Measurements from ENCODE around the gene SH3RF3. TPM values are rescaled to one million over a fixed set of nuclear protein-coding genes. Genes with fewer than 3 reads are reported as not detected.

The SH3RF3 gene
- polyA plus RNA-seq, 4 donors = 4.8 to 5.7 (median 5.1) TPM

DNA sequence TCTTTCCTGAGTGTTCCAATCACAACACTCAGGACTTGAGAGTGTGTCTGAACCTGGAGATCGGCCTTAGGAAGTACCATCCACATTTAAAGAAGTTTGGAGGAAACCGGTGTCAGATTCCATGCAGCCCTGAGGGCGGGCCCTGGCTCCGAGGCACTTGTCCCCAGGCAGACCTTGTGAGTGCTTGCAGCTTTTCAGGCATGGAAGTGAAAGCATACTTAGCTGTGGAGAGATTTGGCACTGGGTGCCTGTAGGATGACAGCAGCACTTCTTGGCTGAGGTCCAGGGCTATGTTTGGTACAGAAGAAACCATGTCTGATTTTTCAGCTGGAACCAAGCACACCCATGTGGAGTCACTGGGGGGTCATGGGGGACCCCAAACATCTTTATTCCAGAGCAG, 253.9 kb downstream of the SH3RF3 start:
- peak in 2 of 4 donors; percentile 17 to 27 for DNase-seq (ENCODE audit: low read depth in 4 of 4, low spot score in 3 of 4)

DNA sequence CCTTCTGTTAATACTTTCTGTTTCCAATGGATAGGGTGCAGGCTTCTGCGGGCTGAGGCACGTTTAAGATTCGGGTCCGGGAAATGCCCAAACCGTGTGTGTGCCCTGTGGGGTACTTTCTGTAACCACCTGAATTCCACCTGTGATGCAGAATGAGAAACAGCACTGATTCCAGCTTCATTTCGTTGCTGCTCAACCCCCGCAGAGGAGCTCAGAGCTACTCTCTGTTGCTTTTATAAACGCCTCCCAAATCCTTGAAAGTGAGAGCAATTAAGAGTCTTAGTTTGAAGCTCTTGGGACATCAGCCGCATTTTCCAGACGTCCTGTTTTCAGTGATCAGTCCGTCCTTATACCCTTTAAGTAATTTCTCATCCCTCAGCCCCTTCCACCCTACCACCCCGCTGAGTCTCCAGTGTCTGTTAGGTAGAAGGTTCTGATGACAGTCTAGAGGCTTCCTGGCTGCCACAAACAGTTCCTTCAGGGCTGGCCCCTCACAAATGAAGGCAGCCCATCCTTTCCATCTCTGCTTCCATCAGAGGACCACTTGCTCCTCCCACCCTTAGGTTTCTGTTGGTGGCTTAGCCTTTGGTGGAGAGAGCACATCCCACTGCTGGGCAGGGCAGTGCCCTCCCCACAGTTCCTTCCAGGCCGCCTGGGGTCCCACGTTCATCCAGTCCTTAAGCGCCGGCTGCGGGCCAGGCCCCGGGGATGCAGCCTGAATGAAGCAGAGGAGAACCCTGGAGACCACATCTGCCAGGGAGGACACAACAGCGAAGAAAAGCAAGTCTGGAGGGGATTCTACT, 254.7 kb downstream of the SH3RF3 start:
- DNase-seq (ENCODE audit: low read depth in 4 of 4, low spot score in 3 of 4) = no peak

DNA sequence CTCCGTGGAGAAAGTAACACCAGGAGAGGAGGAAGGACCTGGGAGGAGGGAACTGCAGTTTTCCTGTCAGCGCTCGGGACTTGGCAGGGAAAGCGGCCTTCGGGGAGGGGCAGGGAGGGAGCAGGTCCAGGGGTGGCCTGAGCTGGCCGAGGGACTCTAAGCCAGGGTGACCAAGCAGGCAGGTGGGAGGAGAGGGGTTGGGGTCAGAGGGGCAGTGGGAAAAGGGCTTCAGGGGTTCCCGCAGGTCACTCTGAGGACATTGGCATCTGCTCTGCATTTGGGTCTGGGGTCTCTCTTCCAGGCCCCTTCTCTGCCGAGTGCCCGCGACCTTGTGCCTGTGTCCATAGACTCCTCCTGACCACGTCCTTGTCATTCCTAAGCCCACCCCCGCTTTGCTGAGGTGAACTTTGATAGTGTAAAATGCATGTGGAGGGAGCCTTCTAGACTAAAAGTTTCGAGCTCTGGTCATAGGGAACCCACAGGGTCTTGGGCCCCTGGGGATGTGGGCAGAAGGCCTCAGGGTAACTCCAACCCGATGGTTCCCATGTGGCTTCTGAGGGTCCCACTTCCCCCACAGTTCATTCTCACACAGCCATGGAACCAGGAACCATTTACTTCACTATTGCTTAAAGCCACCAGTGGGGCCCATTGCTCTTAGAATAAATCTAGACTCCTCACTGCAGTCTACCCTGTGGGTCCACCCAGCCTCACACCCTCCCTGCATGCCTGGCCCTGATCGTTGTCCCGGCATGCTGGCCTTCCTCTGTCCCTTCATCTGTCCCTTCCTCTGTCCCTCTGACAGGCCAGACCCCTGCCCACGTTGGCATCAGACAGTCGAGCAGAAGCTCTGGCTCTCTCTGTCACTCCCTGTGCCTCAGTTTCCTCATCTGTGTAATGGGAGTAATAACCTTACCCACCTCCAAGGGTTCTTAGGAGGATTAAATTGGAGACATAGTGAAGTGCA, 255.6 kb downstream of the SH3RF3 start:
- DNase-seq (ENCODE audit: low read depth in 4 of 4, low spot score in 3 of 4) = no peak

DNA sequence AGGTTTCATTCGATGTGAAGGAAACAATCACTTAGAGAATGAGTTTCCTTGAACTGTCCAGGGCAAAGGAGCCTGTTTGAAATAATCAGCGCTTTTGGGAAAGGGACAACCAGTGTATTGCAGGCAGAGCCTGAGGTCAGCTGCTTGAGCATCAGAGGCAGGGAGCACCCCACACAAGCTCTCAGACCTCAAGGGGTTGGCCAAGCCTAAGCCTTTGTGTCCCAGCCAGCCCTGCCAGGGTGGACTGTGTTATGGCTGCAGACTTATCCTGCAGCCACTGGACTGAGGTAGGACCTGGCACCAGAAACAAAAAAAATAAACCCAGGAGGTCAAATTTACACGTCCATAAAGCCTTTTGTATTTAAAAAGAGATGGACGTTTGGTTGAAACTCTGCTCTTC, 256.5 kb downstream of the SH3RF3 start:
- no peak for DNase-seq (ENCODE audit: low read depth in 4 of 4, low spot score in 3 of 4)

DNA sequence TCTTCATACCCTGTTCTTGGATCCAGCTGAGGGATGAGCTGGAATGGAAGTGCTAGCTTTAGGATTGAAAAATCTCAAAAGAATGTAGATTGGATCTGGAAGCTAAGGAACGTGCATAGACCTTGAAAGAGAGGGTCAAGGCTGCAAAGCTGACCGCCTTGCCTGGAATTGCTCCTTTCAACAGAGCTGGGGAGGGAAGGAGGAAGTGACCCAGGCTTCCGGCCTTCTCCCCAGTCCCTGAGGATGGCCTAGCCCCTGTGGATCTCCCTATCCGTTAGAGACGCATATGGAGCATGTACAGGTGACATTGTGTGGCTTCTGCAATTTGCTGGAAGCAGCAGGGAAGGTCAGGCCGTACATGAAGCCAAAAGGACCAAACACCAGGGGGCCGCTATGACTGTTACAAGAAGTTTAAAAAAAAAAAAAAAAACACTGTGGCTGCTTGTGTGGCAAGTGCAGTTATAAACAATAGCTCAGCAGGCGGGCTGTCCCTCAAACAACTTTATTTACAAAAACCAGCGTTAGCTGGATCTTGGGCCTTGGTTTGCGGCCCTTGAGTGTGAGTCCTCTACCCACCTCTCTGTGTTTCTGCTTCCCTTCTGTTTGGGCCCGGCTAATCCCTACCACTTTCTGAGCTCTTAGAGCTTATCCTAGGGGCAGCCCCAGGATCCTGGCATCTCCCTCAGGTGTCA, 257.1 kb downstream of the SH3RF3 start:
- no peak for DNase-seq (ENCODE audit: low read depth in 4 of 4, low spot score in 3 of 4)

DNA sequence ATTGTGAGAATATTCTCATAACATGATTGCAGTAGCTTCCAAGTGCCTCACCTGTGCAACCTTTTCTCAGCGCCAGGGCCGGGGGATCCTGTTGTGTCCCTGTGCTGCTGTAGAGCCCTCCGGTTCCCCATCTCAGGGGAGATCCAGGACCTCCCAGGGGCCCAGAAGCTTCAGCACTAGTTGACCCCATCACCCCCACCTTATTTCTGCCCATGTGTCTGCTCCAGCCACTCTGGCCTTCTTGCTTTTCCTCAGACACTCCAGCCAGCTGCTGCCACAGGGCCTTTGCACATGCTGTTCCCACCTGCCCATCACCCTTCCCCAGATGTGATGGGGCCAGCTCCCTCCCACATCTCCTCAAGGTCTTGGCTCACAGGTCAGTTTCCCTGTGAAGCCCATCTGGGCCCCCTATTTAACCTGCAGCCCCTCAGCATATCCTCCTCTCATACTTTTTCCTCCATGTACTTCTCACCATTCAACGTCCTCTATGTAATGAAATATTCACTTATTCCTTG, 258.3 kb downstream of the SH3RF3 start:
- no peak for DNase-seq (ENCODE audit: low read depth in 4 of 4, low spot score in 3 of 4)

DNA sequence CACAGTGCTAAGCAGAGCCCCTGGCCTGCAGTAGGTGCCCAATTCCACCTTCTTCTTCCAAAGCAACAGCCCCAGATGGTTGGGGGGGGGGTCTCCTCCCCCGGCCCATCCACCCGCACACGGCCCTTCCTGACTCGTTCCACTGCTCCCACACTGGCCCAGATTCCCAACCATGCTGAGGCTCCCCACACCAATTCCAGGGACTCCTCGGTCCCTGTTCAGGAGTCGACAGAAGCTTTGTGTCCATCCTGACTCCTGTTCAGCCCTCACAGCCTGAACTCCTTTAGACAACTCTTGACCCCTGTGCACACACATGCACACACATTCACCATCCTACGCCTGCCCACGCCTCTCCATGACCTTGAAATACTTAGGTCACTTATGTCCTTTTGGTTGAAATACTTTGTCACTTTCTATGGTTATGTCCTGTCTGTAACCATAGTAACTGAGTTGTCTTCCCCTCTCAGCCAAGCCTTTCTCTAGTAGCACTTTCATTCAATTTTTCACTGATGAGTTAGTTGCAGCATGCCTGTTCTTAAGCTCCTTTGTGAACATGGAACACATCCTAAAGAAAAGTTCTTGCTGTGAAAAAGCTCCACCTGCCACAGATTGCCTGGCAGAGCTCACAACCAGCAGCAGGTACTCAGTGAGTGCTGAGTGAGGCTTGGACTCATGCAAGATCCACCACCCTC, 258.9 kb downstream of the SH3RF3 start:
- no peak for DNase-seq (ENCODE audit: low read depth in 4 of 4, low spot score in 3 of 4)

DNA sequence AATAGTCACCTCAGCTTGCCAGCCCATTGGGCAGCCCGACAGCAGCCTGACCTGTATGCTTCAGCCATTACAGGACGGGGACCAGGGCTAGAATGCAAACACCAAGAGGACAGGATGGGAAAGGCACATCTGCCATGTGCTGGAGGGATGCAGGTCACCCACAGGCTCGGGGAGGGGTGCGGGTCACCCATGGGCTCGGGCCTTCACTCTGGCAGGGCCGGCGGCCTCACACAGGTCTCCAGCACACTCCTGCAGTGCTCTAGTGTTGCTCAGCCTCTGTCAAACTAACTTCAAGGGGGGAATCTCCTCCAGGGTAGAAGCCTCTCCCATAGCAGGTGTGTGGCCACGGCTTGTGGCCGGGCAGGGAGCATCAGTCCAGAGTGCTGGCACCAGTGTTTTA, 262.2 kb downstream of the SH3RF3 start:
- DNase-seq (ENCODE audit: low read depth in 4 of 4, low spot score in 3 of 4) = no peak

DNA sequence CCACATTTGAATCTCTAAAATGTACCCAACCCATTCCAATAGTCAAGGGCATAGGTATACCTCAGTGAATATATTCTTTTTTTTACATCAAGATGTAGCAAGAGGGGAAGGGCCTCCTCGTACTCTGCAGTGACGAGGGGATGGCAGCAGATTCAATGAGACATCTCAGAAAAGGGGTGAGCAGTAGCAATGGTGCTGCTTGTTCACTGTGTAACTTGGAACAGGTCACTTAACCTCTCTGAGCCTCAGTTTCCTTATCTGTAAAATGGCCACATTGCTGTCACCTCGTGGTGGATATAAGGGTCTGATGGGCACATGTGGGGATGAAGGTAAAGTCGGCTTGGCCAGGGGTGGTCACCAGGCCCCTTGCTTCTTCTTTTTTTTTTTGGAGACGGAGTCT, 263.1 kb downstream of the SH3RF3 start:
- DNase-seq (ENCODE audit: low read depth in 4 of 4, low spot score in 3 of 4) = no peak

DNA sequence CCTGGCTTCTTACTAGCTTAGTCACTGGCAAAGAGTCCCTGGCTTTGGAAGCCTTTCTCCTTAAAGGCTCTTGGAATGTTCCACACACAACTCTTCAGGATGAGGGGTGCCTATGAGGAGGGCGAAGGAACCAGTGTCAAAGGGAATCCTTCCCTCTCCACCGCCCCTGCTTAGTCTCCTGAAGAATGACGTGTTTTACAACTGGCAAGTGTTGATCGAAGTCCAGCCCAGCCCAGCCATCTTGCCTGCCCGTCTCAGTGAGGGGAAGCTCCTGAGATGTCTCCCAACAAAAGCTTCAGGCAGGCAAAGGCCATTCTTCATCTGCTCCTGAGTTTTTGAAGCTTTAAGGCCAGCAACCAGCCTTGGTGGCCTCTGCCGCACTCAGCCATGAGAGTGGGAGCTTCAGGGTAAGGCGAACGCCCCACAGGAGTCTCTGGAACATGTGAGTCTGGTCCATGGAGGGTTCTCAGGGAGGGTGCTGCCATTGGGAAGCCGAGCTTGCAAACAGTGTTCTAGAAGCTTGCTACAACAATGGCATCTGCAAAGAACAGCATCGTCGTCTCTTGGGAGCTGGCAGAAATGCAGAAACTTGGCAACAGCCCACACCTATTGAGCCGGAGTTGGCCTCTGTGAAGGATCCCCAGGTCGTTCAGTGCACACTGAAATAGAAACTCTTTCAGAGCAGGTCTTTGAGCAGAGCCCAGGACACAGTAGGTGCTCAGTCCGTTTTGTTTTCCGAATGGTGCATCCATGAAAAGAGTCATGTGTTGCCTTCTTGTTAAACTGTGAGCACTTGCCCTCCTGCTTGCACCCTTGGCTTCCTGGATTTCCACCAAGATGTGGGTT, 264.0 kb downstream of the SH3RF3 start:
- no peak for DNase-seq (ENCODE audit: low read depth in 4 of 4, low spot score in 3 of 4)

DNA sequence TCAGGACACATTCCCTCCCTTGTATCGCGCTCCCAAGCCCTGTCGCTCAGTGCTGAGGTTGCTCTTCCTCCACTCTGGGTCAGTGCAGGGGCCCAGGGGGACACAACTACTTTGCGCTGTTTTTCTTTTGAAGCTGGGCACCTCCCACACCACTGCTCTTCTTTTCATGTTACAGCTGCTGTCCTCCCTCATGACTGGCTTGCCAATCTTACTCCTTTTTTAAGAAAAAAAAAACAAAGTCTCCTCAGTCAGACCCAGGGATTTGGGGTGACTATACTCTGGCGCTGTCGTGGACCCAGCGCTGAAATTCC, 264.6 kb downstream of the SH3RF3 start:
- DNase-seq (ENCODE audit: low read depth in 4 of 4, low spot score in 3 of 4) = no peak

DNA sequence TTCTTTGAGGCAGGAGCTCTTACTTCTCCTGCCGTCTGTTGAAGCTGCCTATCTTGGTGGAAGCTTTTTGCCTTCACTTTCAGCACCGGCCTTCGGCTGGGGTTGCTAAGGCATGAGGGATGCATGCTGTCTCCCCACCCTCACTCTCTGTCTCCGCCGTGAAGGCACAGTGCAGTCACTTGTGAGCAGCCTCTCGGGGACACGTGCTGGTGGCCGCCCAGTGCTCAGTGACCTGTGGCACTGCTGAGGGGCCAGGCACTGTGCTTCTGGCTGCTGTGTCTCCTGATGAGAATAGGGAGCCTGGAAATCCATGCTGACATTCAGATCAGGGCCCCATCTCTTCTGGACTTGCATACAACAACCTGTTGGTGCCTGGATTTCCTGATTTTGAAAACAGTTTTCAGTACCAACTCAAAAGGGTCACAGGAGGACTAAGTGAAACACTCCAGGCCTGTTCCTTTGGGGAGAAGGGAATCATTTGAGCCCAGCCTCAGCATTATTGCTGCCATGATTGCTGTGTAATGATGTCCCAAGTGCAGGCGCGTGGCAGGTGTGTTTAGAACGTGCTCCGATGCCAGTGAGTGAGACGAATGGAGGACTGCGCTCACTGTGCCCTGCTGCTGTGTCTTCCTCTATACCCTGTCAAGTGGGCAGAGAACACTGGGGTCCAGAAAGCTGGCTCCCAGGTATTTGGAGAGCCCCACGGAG, 266.6 kb downstream of the SH3RF3 start:
- no peak for DNase-seq (ENCODE audit: low read depth in 4 of 4, low spot score in 3 of 4)

DNA sequence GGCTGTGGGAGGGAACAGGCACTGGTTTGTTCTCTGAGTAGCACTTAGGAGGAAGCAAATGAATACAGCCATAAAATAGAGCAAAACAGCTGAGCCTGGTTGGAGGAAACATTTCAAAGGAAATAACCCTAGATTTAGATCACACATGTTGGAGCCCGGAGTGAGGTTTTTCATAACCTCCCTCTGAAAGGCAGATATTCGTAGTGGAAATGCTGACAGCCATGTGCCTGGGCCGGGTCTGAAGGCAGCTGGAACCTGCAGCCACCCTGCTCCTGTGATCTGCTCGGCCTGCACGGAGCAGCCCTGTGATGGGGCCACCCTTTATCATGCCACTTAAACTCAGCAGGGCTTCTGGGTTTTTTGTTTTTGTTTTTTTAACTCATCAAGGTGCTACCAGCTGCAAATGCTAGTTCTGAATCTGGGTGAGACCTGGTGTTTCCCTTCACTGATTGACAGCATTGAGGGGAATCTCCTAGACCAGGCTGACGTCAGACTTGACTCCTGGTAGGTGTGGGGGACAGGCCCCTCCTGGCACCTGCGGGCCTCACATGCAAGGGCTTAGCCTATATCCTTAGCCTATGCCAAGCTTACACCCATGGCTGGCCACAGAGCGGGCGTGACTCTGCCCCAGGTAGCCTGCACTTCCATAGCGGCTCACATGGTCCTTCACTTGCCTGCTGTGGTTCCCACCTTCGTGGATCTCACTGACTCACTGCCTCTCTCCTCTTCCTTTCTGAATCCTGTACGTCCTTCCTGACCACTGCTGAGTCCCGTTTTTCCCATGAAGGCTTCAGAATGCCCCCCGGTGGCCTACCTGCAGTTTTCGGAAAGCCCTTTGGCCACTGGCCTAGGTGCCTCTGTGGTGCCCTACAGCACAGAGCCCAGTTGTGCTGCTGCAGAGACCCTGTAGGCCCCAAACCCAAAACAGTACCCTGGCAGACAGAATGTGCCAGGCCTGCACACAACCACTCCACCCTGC, 267.5 kb downstream of the SH3RF3 start:
- no peak for DNase-seq (ENCODE audit: low read depth in 4 of 4, low spot score in 3 of 4)

DNA sequence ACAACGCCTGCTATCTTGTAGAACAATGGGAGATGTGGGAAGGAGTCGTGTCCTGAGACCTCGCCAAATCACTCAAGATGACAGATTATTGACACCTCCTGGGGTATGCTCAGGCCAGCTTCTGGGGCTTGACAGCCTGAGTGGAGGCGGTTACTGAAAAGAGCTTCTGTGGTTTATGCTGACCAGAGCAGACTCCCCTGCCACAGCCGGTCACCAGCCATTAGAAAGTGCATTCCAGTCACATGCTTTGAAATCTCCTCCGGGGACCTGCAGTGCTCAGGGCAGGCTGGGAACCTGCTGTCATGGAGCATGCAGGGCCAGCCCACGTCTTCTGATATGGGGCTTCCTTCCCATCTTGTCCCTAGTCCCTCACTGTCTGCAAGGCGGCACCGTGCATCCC, 268.9 kb downstream of the SH3RF3 start:
- DNase-seq (ENCODE audit: low read depth in 4 of 4, low spot score in 3 of 4) = no peak

DNA sequence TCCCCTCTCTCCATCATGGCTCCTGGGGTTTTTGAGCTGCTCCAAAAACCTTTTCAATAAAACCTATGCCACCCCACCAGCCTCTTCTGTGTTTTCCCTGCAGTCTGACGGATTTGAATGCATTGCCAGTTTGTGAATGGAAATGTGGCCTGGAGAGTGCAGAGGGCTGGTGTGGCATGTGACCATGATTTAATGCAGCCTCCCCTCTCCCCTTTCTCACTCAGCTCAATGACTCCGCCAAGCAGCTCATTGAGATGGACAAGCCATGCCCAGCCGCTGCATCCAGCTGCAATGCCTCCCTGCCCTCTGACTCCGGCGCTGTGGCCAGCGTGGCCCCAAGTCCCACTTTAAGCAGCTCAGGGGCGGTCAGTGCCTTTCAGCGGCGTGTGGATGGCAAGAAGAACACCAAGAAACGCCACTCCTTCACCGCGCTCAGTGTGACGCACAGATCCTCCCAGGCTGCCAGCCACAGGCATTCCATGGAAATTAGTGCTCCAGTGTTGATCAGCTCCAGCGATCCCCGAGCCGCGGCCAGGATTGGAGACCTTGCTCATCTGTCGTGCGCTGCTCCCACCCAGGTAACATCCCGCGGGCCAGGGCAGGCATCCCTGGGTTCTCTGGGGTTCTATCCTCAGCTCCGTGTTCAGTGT, 269.5 kb downstream of the SH3RF3 start:
- DNase-seq (ENCODE audit: low read depth in 4 of 4, low spot score in 3 of 4) = no peak

DNA sequence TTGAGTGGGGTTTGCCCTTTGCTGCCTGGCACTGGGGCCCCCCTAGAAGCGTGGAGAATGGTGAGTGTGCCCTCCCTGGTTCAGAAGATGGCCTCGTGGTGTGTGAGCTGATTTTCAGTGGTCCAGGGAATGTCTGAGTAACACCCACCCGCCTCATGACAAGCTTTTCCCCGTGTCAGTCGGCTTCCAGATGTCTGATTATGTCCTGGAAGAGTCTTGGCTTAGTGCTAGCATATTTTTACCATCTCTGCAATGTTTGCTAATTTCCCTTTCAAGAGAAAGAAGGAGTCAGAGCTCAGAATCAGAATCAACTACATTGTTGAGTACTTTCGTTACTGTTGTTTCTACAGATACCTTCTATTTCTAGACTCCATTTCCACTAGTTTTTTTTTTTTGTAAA, 270.1 kb downstream of the SH3RF3 start:
- no peak for DNase-seq (ENCODE audit: low read depth in 4 of 4, low spot score in 3 of 4)

DNA sequence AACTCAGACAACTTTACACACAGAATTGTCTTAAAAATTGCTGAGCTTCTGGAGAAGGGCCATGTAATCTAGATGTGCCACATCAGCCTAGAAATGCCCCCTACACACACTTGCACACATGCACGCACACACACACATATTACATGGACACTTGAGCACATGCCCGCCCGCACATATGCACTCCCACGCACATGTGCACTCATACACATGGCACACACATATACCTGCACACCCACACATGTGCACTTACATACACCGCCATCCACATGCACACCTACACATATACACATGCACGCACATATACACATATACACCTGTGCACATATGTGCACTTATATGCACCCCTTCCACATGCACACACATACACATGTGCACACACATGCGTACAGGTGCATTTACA, 271.1 kb downstream of the SH3RF3 start:
- DNase-seq (ENCODE audit: low read depth in 4 of 4, low spot score in 3 of 4) = no peak
